ENCODE results near the gene GRAMD1A. TPM values are rescaled to one million over a fixed set of nuclear protein-coding genes. Genes with fewer than 3 reads are reported as not detected.

GRAMD1A gene
- total RNA-seq, 4 donors from 2014 or later = 27.6 to 55.9 (median 34.0) TPM

- no peak for TF ChIP-seq CTCF (IDR thresholded peaks at IDR 0.05; ENCODE audit: low read depth)
Measured at GRCh38 chr19:35055715-35056179, 55.6 kb downstream of the GRAMD1A start.

- no peak for TF ChIP-seq CTCF (IDR thresholded peaks at IDR 0.05; ENCODE audit: low read depth)
Measured at GRCh38 chr19:35056513-35057063, 56.5 kb downstream of the GRAMD1A start.

GRCh38 chr19:35058370-35058769 is 58.2 kb downstream of the GRAMD1A start:
- no peak for TF ChIP-seq CTCF (IDR thresholded peaks at IDR 0.05; ENCODE audit: low read depth)

- no peak for TF ChIP-seq CTCF (IDR thresholded peaks at IDR 0.05; ENCODE audit: low read depth)
Measured at GRCh38 chr19:35059006-35059798, 59.1 kb downstream of the GRAMD1A start.

- no peak for TF ChIP-seq CTCF (IDR thresholded peaks at IDR 0.05; ENCODE audit: low read depth)
Measured at GRCh38 chr19:35059799-35060091, 59.6 kb downstream of the GRAMD1A start.

- TF ChIP-seq CTCF (IDR thresholded peaks at IDR 0.05; ENCODE audit: low read depth) = no peak
Measured at GRCh38 chr19:35060160-35060855, 60.2 kb downstream of the GRAMD1A start.

Data from subcutaneous adipose tissue (tissue), 4 donors.